Sigmoid colon (tissue), 4 donors: ENCODE measurements around the gene SNCAIP.

Experiments
- EP300 ChIP-seq, 4 donors: sonication (generic); formaldehyde crosslinking; IDR thresholded peaks; one replicate each; pipeline ENCODE4 v1.6.1; 2017; ENCODE audit warnings: antibody characterized with exemption in 4 of 4
- POLR2A ChIP-seq, 2 donors: fragments of 450-650 bp; IDR thresholded peaks; one replicate each; pipeline ENCODE4 v1.6.1; 2016; ENCODE audit warnings: antibody characterized with exemption in 2 of 2, mild to moderate bottlenecking in 2 of 2, moderate library complexity in 2 of 2
- POLR2AphosphoS5 ChIP-seq, 4 donors: sonication (generic); formaldehyde crosslinking; IDR thresholded peaks; one replicate each; pipeline ENCODE4 v1.6.1; 2017; ENCODE audit warnings: antibody characterized with exemption in 4 of 4
- TF ChIP-seq, protein P1 (sequence below), 4 experiments: fragments of 450-650 bp in 3 of 4; fragments of 200-600 bp in 1 of 4; IDR thresholded peaks; one replicate each; pipeline ENCODE4 v1.5.1; 2016 to 2019; ENCODE audit warnings: antibody characterized with exemption in 4 of 4, mild to moderate bottlenecking in 3 of 4, moderate library complexity in 2 of 4

DNA sequence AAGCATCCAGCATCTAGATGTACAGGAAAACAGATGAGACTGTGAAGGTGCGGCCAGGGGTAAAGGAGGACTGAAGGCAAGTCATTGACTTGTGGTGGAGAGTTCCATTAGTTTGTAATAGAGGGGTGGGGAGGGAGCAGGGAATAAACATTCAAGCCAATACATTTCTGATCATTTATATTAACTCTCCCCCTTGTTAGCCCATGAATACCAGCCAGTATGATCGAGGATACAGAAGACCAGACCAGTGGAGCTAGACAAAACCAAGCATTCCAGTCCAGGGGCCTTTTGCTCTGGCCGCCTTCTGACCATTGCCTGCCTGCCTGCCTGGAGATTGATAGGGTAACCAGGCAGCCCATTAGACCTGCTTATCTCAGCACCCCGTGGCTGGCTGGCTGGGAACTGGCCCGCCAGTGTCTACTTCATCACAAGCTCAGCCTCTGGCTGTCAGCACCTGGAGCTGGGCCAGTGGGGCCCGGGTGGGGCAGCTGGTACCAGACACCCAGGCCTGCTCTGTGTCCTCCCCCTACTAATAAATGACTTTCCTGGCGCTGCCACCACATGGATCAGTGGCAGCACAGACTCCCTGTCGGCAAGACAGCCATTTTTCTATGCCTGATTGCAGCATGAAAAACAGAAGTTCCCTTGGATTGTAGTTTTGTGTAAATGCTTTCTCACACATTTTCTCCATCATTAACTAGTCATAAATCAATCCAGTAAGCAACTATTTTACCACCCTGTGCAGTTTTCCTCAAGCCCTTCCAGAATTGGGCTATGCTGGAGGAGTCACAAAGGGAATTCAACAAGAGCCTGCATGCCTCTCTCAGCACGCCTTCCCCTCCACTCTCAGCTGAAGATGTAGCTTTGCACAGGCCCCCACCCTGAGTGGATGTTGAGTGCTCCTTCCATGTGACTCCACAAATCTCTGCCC lies 181.3 kb downstream of the SNCAIP start:
- TF ChIP-seq, protein P1, sequence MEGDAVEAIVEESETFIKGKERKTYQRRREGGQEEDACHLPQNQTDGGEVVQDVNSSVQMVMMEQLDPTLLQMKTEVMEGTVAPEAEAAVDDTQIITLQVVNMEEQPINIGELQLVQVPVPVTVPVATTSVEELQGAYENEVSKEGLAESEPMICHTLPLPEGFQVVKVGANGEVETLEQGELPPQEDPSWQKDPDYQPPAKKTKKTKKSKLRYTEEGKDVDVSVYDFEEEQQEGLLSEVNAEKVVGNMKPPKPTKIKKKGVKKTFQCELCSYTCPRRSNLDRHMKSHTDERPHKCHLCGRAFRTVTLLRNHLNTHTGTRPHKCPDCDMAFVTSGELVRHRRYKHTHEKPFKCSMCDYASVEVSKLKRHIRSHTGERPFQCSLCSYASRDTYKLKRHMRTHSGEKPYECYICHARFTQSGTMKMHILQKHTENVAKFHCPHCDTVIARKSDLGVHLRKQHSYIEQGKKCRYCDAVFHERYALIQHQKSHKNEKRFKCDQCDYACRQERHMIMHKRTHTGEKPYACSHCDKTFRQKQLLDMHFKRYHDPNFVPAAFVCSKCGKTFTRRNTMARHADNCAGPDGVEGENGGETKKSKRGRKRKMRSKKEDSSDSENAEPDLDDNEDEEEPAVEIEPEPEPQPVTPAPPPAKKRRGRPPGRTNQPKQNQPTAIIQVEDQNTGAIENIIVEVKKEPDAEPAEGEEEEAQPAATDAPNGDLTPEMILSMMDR (IDR thresholded peaks at IDR 0.05) = no peak
- TF ChIP-seq POLR2A (IDR thresholded peaks at IDR 0.05) (no peak), POLR2AphosphoS5 (IDR thresholded peaks at IDR 0.05) (no peak), EP300 (IDR thresholded peaks at IDR 0.05) (no peak)
